Immature natural killer cell (primary cell): ENCODE measurements around the gene PVALEF. TPM values are rescaled to one million over a fixed set of nuclear protein-coding genes. Genes with fewer than 3 reads are reported as not detected.

Experiments used
- DNase-seq, 3 donors: peaks; one replicate each; pipeline ENCODE4 v3.0.0; 2022; ENCODE audit warnings: mixed read lengths in 1 of 3
- H3K27ac Mint-ChIP-seq, 6 donors: one replicate each; pipeline ENCODE4 v1.8.0; 2020; ENCODE audit warnings: mixed read lengths in 6 of 6, mild to moderate bottlenecking in 5 of 6, inconsistent platforms in 4 of 6, moderate library complexity in 3 of 6
- H3K27me3 Mint-ChIP-seq, 3 donors: one replicate each; pipeline ENCODE4 v1.8.0; 2020 to 2021; ENCODE audit warnings: low read depth in 3 of 3, mild to moderate bottlenecking in 3 of 3, mixed read lengths in 3 of 3, moderate library complexity in 3 of 3, inconsistent platforms in 1 of 3
- H3K36me3 Mint-ChIP-seq, 3 donors: one replicate each; pipeline ENCODE4 v1.8.0; 2020; ENCODE audit warnings: mixed read lengths in 3 of 3, inconsistent platforms in 2 of 3, mild to moderate bottlenecking in 2 of 3
- H3K4me1 Mint-ChIP-seq, 2 donors: one replicate each; pipeline ENCODE4 v1.8.0; 2020; ENCODE audit warnings: inconsistent platforms in 2 of 2, mild to moderate bottlenecking in 2 of 2, mixed read lengths in 2 of 2, moderate library complexity in 1 of 2
- H3K4me3 Mint-ChIP-seq, 5 donors: one replicate each; pipeline ENCODE4 v1.8.0; 2020; ENCODE audit warnings: mild to moderate bottlenecking in 5 of 5, mixed read lengths in 5 of 5, inconsistent platforms in 3 of 5, moderate library complexity in 3 of 5
- H3K9me3 Mint-ChIP-seq, 6 donors: one replicate each; pipeline ENCODE4 v1.8.0; 2020; ENCODE audit warnings: mild to moderate bottlenecking in 6 of 6, mixed read lengths in 6 of 6, inconsistent platforms in 4 of 6, moderate library complexity in 3 of 6
- polyA plus RNA-seq, 3 donors: library from polyadenylated mRNA; unstranded; fragments of 300-500 nt; fragmentation: Illumina TruSeq; gene quantifications; one replicate each; pipeline ENCODE4 v1.2.3, GENCODE V29; 2021

The PVALEF gene
- polyA plus RNA-seq, 3 donors from 2014 or later: not detected

DNA sequence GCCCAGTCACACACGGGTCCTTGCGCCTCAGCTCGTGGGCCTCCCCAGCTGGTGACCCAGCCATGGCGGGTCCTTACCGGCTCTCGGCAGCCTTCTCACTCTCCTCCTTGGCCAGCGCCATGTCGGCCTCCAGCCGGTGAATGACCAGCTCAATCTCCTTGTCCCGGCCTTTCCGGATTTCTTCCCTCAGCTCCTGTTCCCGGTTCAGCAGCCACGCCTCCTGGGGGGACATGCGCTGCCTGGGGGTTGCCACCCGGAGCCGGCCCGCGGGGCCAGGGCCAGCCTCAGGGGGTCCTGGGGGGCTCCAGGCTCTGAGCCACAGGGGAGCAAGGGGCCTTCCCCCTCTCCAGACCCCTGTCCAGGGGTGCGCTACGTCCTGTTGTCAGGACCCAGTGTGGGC is 25.8 kb downstream of the PVALEF start:
- Mint-ChIP-seq H3K4me3 (no peak overlapping the region), H3K9me3 (no peaks in the 10 kb centered on the region), H3K27me3 (no peaks in the 10 kb centered on the region), H3K36me3 (no peaks in the 10 kb centered on the region), H3K27ac (no peak overlapping the region), H3K4me1 (no peaks in the 10 kb centered on the region)
- no peak for DNase-seq

DNA sequence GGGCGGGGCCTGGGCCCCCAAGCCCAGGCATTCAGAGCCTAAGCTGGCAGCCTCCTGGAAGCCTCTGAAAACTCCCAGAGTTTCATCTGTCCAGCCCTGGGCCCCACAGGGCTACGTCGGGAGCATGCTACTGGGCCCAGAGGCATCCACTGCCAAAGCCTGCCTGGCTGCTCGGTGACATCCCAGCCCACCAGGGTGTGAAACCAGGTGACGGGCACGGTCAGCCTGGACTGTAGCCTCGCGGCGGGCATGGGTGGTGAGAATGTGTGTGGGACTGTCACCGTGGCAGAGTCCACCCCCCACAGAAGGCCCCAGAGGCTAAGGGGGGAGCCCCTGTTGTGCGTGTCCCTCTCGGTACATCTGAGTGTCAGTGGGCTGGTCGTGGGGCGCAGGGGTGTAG is 26.3 kb downstream of the PVALEF start:
- Mint-ChIP-seq H3K27me3 (no peaks in the 10 kb centered on the region), H3K4me3 (no peak overlapping the region), H3K9me3 (no peaks in the 10 kb centered on the region), H3K4me1 (no peaks in the 10 kb centered on the region), H3K27ac (no peak overlapping the region), H3K36me3 (no peaks in the 10 kb centered on the region)
- no peak for DNase-seq

DNA sequence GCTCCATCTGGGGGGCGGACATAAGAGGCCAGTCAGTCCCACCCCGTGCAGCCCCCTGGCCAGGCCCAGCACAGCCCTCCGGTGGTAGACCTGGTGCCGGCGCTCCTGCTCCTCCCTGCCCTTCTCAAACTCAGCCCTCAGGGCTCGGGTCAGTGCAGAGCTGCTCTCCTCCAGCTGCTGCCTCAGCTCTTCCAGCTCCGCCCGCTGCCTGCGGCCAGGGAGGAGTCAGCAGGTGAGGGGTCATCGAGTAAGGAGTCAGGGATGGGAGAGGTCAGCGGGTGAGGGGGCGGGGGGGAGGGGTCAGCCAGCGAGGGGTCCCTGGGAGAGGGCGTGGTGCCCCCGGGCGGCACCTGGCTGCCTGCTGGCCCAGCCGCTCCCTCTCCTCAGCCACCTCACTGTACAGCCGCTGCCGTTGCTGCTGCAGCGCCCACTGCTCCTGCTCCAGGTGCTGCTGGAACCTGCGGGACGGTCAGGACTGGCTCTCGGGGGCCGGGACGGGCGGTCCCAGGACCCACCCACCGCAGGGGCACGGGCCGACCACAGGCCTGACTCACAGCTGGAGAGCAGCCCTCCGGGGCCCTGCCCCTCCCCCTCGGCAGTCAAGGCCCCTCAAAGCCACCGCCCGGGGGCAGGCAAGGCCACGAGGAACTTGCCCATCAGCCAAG is 27.2 kb downstream of the PVALEF start:
- no peak for DNase-seq
- no peaks in the 10 kb centered on the region for H3K36me3 Mint-ChIP-seq
- no peaks in the 10 kb centered on the region for H3K27me3 Mint-ChIP-seq
- no peak overlapping the region for H3K4me3 Mint-ChIP-seq
- H3K4me1 Mint-ChIP-seq: no peaks in the 10 kb centered on the region
- H3K9me3 Mint-ChIP-seq: no peaks in the 10 kb centered on the region
- H3K27ac Mint-ChIP-seq: no peak overlapping the region

DNA sequence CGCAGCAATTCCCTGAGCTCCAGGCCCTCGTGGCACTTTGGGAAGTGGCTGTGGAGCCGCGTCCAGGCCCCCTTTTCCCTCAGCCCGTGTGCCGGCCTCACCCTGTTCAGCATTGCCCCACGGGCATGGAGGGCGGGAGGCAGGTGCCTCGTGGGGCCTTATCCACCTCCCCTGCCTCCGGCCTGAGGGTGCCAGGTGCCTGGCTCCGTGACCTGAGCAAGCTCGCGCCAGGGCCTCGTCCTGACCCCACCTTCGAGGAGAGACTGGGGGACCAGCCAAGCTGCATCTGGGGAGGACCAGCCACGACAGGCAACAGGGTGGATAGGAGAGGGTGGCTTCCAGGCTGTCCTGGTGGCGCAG is 27.7 kb downstream of the PVALEF start:
- no peak overlapping the region for H3K27ac Mint-ChIP-seq
- H3K4me1 Mint-ChIP-seq: no peaks in the 10 kb centered on the region
- H3K4me3 Mint-ChIP-seq: no peak overlapping the region
- no peak for DNase-seq
- no peaks in the 10 kb centered on the region for H3K27me3 Mint-ChIP-seq
- no peaks in the 10 kb centered on the region for H3K36me3 Mint-ChIP-seq
- no peaks in the 10 kb centered on the region for H3K9me3 Mint-ChIP-seq

DNA sequence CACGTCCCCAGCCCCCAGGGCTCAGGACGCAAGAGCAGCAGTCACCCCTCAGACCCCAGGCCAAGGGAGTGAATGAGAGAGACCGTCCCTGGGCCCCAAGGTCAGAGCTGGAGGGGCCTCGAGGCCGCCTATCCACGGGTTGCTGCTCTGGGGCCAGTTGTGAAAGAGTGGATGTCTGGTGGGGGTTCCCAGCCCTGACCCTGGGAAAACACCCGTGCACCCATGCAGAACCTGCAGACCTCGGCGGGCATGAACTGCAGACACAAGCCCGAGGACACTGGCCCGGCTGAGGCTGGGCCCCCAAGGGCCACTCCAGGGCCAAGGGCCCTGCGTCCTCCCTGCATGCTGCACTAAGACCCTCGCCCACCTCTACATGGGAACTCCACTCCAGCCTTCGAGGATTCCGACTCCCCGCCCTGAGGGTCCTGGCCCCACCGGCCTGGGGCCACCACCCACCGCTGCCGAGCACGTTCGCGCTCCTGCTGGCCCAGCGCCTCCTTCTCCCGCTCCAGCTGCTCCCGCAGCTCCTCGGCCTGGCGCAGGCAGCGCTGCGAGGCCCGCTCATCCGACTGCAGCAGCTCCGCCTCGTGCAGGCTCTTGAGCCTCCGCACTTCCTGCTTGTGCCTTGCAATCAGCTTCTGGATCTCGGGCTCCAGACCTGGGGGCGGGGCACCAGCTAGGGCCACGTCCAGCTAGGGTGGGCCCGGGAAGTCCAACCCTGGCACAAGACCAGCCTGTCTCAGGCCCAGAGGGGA is 28.3 kb downstream of the PVALEF start:
- Mint-ChIP-seq H3K9me3 (no peaks in the 10 kb centered on the region), H3K27me3 (no peaks in the 10 kb centered on the region), H3K36me3 (no peaks in the 10 kb centered on the region), H3K4me1 (no peaks in the 10 kb centered on the region), H3K27ac (no peak overlapping the region), H3K4me3 (no peak overlapping the region)
- no peak for DNase-seq

DNA sequence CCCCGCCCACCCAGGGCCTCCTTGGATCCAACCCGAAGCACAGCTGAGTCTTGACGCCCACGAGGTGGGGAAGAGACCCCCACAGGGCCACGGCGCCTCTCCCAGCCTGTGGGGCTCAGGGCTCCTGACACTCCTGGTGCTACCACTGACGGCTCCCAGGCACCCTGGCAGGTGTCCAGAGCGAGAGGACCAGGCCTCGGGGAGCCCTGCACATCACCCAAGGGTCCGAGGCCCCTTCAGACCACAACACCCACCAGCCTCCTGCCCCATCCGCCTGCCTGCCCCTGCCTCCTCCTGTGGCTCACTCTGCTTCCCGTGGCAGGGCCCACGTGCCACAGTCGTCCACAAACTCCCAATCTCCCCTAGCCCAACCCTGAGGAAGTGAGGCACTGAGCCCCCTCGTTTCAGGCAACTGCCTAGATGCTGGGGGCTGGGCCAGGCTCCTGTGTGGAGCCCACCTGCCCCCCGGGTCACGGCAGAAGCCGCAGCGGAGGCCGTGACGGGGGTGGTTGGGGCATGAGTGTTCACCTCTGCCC is 29.0 kb downstream of the PVALEF start:
- no peaks in the 10 kb centered on the region for H3K36me3 Mint-ChIP-seq
- no peak for DNase-seq
- H3K4me3 Mint-ChIP-seq: no peak overlapping the region
- H3K27me3 Mint-ChIP-seq: no peaks in the 10 kb centered on the region
- H3K27ac Mint-ChIP-seq: no peak overlapping the region
- H3K9me3 Mint-ChIP-seq: no peaks in the 10 kb centered on the region
- H3K4me1 Mint-ChIP-seq: no peaks in the 10 kb centered on the region

DNA sequence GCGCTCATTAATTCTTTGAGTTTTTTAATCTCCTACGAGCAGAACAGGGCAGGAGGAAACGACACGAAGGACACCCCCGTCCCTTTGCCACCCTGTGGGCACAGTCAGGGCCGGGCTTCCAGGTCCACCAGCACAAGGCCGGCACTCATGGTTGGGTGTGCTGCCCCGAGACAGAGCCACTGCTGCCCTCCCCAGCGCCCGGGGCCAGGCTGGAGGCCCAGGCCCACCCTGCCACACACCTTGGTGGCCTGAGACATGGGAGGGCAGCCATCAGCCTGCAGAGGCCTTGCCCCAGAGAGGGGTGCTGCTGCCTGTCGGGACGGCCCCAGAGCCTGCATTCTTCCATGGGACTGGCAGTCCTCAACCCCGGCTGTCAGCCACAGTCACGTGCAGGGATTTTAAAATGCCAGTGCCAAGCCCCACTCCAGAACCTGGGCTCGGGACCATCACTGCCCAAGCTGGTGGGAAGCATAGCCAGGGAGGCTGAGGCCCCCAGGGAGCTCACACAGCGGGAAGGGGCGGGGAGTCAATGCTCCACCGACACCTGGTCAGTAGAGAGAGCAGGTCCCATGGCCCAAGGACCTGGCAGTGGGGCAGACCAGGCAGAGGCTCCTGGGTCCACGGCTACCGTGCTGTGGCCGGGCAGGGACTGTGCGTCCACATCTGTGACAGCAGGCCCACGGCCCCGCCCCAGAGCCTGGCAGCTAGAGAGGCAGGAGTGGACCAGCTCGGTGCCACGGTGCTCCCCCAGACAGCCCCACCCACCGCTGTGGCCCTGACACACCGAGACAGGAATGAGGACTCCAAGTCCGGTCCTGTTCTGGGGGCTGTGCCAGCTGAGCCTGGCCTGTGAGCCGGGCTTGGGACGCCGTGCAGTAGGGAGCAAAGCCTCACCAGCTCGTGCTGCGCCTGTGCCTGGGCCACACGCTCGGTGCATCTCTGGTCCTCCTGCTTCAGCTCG is 29.9 kb downstream of the PVALEF start:
- DNase-seq: no peak
- no peak overlapping the region for H3K27ac Mint-ChIP-seq
- no peaks in the 10 kb centered on the region for H3K27me3 Mint-ChIP-seq
- no peaks in the 10 kb centered on the region for H3K9me3 Mint-ChIP-seq
- H3K4me1 Mint-ChIP-seq: no peaks in the 10 kb centered on the region
- H3K36me3 Mint-ChIP-seq: no peaks in the 10 kb centered on the region
- H3K4me3 Mint-ChIP-seq: no peak overlapping the region

DNA sequence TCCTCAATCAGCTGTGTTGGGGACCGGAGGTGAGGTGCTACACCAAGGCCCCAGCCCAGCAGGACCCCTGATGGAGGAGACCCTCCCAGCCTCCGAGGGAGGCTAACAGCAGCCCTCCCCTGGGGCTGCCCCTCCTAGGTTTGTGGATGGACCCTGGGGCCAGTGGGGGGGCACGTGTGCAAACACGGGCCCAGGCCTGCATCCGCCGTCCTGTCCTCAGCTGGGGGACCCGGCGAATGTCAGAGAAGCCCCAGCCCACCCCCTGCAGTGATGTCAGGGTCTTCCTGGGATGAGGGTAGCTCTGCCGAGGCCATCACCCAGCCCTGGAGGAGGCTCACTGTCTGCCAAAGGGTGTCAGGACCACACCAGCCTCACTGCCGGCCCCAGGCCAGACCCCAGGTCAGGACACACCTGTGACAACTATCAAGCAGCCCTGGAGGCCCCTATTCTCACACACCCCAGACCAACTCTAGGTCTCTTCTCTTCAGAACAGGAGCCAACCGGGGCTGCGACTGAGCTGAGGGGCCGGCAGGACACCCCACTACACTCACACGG is 30.7 kb downstream of the PVALEF start:
- no peak overlapping the region for H3K27ac Mint-ChIP-seq
- H3K4me3 Mint-ChIP-seq: no peak overlapping the region
- no peak for DNase-seq
- no peaks in the 10 kb centered on the region for H3K36me3 Mint-ChIP-seq
- no peaks in the 10 kb centered on the region for H3K9me3 Mint-ChIP-seq
- no peaks in the 10 kb centered on the region for H3K4me1 Mint-ChIP-seq
- no peaks in the 10 kb centered on the region for H3K27me3 Mint-ChIP-seq

DNA sequence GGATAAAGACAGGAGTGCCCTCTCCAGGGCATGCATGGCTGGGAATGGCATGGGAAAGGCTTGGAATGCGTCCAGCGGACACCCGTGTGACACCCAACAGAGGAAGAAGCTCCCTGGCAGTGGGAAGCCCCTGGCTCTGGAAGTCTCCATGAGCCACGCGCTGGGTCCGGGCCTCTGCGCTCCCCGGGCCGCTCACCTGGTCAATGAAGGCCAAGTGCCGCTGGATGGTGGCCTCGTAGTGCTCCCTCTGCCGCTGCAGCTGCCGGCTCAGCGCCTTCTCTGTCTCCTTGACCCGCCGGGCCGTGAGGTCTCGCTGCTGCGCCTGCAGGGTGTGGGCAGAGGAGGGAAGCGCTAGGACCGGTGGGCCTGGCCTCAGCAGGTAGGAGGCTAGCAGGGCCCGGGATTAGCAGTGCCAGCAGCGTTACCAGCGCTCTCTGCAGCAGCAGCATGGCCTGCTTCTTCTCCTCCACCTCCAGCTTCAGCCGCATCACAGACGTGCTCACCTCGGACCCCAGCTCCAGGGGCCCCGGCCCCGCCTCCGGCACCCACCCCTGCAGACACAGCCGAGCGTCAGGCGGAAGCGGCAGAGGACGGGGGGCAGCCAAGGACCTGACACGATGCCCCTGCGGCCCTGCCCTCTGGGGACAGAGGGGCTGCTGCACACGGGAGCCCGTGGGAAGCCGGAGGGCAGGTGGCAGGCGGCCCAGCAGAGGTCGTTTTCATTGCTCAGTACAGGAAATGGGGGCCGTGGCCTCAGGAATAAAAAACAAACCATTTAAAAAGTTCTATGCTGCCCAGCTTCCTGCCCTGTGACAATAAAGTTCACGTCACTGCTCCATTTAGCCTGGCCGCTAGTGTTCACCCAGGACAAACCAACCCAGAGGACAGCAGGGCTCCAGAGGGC is 31.4 kb downstream of the PVALEF start:
- H3K4me1 Mint-ChIP-seq: no peaks in the 10 kb centered on the region
- no peak overlapping the region for H3K4me3 Mint-ChIP-seq
- DNase-seq: no peak
- H3K27ac Mint-ChIP-seq: no peak overlapping the region
- H3K9me3 Mint-ChIP-seq: no peaks in the 10 kb centered on the region
- H3K27me3 Mint-ChIP-seq: no peaks in the 10 kb centered on the region
- no peaks in the 10 kb centered on the region for H3K36me3 Mint-ChIP-seq

DNA sequence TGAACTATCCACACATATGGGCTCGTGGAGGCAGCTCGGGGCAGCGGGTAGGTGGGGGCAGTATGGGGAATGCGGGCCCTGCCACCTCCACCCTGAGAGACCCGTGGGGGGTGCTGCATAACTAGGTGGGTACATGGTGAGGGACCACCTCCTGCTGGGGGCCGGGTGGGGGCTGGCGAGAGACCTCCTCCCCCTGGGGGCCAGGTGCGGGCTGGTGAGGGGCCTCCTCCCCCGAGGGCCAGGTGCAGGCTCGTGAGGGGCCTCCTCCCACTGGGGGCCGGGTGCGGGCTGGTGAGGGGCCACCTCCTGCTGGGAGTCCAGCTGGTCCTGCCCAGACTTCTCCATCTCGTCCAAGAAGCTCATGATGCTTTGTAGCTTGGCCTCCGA is 32.1 kb downstream of the PVALEF start:
- no peak for DNase-seq
- Mint-ChIP-seq H3K9me3 (no peaks in the 10 kb centered on the region), H3K4me1 (no peaks in the 10 kb centered on the region), H3K36me3 (no peaks in the 10 kb centered on the region), H3K27me3 (no peaks in the 10 kb centered on the region), H3K4me3 (no peak overlapping the region), H3K27ac (no peak overlapping the region)

DNA sequence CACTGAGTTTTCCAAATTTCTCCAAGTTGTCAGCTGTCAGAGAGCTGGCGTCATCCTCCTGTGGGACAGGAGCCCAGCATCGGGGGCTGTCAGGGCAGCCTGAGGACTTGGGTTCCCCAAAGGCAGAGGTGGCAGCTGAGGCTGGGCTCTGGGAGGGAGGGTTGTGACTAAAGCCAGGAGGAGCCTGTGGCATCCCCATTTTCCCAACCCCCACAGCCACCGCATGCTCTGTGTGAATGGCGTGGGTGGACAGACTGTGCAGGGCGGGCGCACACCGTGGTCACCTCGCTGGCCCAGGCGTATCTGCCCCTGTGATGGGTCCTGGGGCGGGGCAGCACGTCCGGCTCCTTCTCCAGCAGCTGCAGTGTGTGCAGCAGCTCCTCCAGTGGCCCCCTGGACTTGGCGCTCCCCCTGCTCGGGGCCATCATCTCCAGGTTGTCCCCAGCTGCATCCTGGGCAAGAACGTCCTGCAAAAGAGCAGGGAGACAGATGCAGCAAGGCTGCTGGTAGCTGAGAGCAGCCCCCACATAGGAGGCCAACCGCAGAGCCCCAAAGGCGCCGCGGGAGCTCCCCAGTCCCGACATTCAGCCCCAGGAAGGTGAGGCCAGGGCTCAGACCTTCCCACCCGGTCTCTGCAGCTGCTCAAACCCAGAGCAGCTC is 32.7 kb downstream of the PVALEF start:
- no peaks in the 10 kb centered on the region for H3K4me1 Mint-ChIP-seq
- H3K36me3 Mint-ChIP-seq: no peaks in the 10 kb centered on the region
- H3K27me3 Mint-ChIP-seq: no peaks in the 10 kb centered on the region

DNA sequence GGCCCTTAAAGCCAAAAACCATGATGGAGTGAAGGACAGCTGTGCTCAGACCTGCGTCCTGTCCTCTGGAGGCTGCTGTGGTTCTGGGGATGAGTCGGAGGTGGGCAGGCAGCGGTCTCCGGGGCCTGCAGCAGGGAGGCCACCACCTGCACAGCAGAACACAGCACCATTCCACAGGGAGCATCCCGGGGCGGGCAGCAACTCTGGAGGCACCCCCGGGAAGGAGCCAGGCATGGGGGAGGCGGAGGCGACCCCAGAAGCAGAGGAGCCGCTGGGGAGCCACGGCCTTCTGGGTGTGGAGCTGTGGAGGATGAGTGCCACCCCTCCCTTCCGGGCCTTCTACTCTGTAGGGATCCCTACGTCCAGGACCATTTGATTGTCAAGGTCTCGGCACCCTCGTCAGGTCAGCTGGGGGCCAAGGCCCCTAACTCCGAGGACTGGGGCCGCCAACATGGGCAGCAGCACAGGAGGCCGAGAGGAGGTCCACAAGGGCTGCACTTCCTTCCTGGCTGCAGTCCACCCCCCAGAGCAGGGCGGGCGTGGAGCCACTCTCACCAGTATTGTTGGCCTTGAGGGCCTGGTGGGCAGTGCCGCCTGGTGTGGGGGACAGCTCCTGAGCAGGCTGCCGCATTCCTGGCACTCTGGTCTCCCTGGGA is 33.6 kb downstream of the PVALEF start:
- Mint-ChIP-seq H3K9me3 (no peaks in the 10 kb centered on the region), H3K4me3 (no peak overlapping the region), H3K4me1 (no peaks in the 10 kb centered on the region), H3K36me3 (no peaks in the 10 kb centered on the region), H3K27ac (no peak overlapping the region), H3K27me3 (peaks cover 0 to 3% (median 0%) of the 10 kb centered on the region in 3 donors)
- DNase-seq: no peak

More for the DNA sequence above, 32.7 kb downstream of the PVALEF start:
- H3K4me3 Mint-ChIP-seq: no peak overlapping the region
- no peaks in the 10 kb centered on the region for H3K9me3 Mint-ChIP-seq
- no peak for DNase-seq
- no peak overlapping the region for H3K27ac Mint-ChIP-seq
